GM23248 (cell line): ENCODE measurements around the gene TBC1D22A. TPM values are rescaled to one million over a fixed set of nuclear protein-coding genes. Genes with fewer than 3 reads are reported as not detected.

Experiments
- DNase-seq: peaks from one replicate; pipeline ENCODE4 v3.0.0-alpha.2; 2015
- H2AFZ ChIP-seq: fragments of 200-600 bp; sonication (generic); 2 replicates; pipeline ENCODE4 v1.6.1; 2016; ENCODE audit warnings: antibody characterized with exemption
- H3F3A ChIP-seq: fragments of 200-600 bp; sonication (generic); 2 replicates; pipeline ENCODE4 v1.6.1; 2016; ENCODE audit warnings: mild to moderate bottlenecking, antibody characterized with exemption, mixed run types; ENCODE audit not compliant: insufficient read depth
- H3K27ac ChIP-seq: fragments of 200-600 bp; sonication (generic); 2 replicates; pipeline ENCODE4 v1.5.1; 2016; ENCODE audit warnings: mild to moderate bottlenecking
- H3K27me3 ChIP-seq: fragments of 200-600 bp; sonication (generic); replicated peaks from 2 replicates; pipeline ENCODE4 v1.6.1; 2016; ENCODE audit warnings: mild to moderate bottlenecking; ENCODE audit not compliant: insufficient read depth
- H3K36me3 ChIP-seq: fragments of 200-600 bp; sonication (generic); 2 replicates; pipeline ENCODE4 v1.6.1; 2016; ENCODE audit warnings: low read depth, mild to moderate bottlenecking
- H3K4me1 ChIP-seq: fragments of 200-600 bp; sonication (generic); 2 replicates; pipeline ENCODE4 v1.6.1; 2016; ENCODE audit warnings: mild to moderate bottlenecking; ENCODE audit not compliant: insufficient read depth
- H3K4me2 ChIP-seq: fragments of 200-600 bp; sonication (generic); one replicate; pipeline ENCODE4 v1.6.1; 2016; ENCODE audit warnings: mild to moderate bottlenecking; ENCODE audit not compliant: unreplicated experiment
- H3K4me3 ChIP-seq: fragments of 200-600 bp; sonication (generic); 2 replicates; pipeline ENCODE4 v1.5.1; 2016; ENCODE audit warnings: mild to moderate bottlenecking
- H3K79me2 ChIP-seq: fragments of 200-600 bp; sonication (generic); 2 replicates; pipeline ENCODE4 v1.6.1; 2016; ENCODE audit warnings: mild to moderate bottlenecking; ENCODE audit not compliant: insufficient read depth
- H3K9ac ChIP-seq: fragments of 200-600 bp; sonication (generic); 2 replicates; pipeline ENCODE4 v1.6.1; 2016; ENCODE audit warnings: mild to moderate bottlenecking
- H3K9me2 ChIP-seq: fragments of 200-600 bp; sonication (generic); 2 replicates; pipeline ENCODE4 v1.6.1; 2016; ENCODE audit warnings: mixed run types, mild to moderate bottlenecking, moderate library complexity; ENCODE audit not compliant: insufficient read depth
- H3K9me3 ChIP-seq: fragments of 200-600 bp; sonication (generic); one replicate; pipeline ENCODE4 v1.6.1; 2017; ENCODE audit warnings: low read depth
- H4K20me1 ChIP-seq: fragments of 200-600 bp; sonication (generic); 2 replicates; pipeline ENCODE4 v1.6.0; 2016; ENCODE audit not compliant: insufficient read depth
- EZH2 ChIP-seq: fragments of 200-600 bp; sonication (generic); IDR thresholded peaks from 2 replicates; pipeline ENCODE4 v1.6.1; 2018; ENCODE audit warnings: antibody characterized with exemption, mild to moderate bottlenecking; ENCODE audit not compliant: insufficient read depth, poor library complexity, severe bottlenecking
- EZH2phosphoT487 ChIP-seq: fragments of 200-600 bp; sonication (generic); IDR thresholded peaks from 2 replicates; pipeline ENCODE4 v1.6.1; 2018; ENCODE audit warnings: antibody characterized with exemption, moderate library complexity, mild to moderate bottlenecking, low read depth; ENCODE audit not compliant: insufficient read depth
- WGBS, 2 experiments: methylation state at CpG; one replicate each; pipeline ENCODE4 v1.1.6; 2015 to 2017; ENCODE audit warnings: low lambda C conversion rate in 2 of 2, low coverage in 1 of 2; ENCODE audit errors: missing lambda C conversion rate in 2 of 2; 5-methylcytosine and 5-hydroxymethylcytosine counted together
- in situ Hi-C: fragments of 300-500 bp; cut with MboI; formaldehyde crosslinking; loops from 2 replicates; pipeline ENCODE4 v1.15.0; 2020
- polyA plus RNA-seq: library from polyadenylated mRNA; unstranded; fragments of >200 nt; fragmentation: Nextera tagmentation; extraction: Ambion mirVana; gene quantifications from 2 replicates; pipeline ENCODE4 v1.2.1, GENCODE V29; 2016
- total RNA-seq: library from RNA; depleted of rRNA; stranded (reverse); fragments of >200 nt; shearing (Covaris generic); gene quantifications from 2 replicates; pipeline ENCODE4 v1.2.3, GENCODE V29; 2014

Gene TBC1D22A
- total and polyA plus RNA-seq, 2 experiments from 2014 or later, result 12.3 to 16.9 TPM

GRCh38 chr22:46849951-46850350, 87.5 kb downstream of the TBC1D22A start:
- no peak overlapping the region for H3K9ac ChIP-seq
- no peak overlapping the region for H3K4me2 ChIP-seq
- H2AFZ ChIP-seq, result no peak overlapping the region
- peaks cover 23% of the 10 kb centered on the region for H3F3A ChIP-seq
- WGBS, 2 experiments, result 92 to 98% methylated on average over 6 of the region's 6 CpGs
- no peaks in the 10 kb centered on the region for H3K27me3 ChIP-seq
- no peaks in the 10 kb centered on the region for H3K9me3 ChIP-seq
- in situ Hi-C loops, result loop anchor here (25.0 kb wide), 2 partner anchors 987 to 1637 kb away; a partner anchor contains a TSS
- DNase-seq, result no peak
- no peak overlapping the region for H3K4me3 ChIP-seq
- H3K9me2 ChIP-seq, result no peaks in the 10 kb centered on the region
- 0 out of 2 replicates have a peak, but pooled peaks cover 9% of the 10 kb centered on the region for H4K20me1 ChIP-seq
- H3K79me2 ChIP-seq, result peaks cover 37% of the 10 kb centered on the region
- no peak overlapping the region for H3K27ac ChIP-seq
- H3K36me3 ChIP-seq, result no peaks in the 10 kb centered on the region
- TF ChIP-seq EZH2phosphoT487 (no peak), EZH2 (no peak)
- peaks cover 17% of the 10 kb centered on the region for H3K4me1 ChIP-seq

- Histone ChIP-seq H3K9ac (no peak overlapping the region), H3K79me2 (peaks cover 39% of the 10 kb centered on the region), H3K4me1 (peaks cover 5% of the 10 kb centered on the region), H3K36me3 (no peaks in the 10 kb centered on the region), H3K27ac (no peak overlapping the region), H3K9me3 (no peaks in the 10 kb centered on the region), H3K4me2 (no peak overlapping the region), H3F3A (peaks cover 14% of the 10 kb centered on the region), H4K20me1 (0 out of 2 replicates have a peak, but pooled peaks cover 9% of the 10 kb centered on the region), H3K4me3 (no peak overlapping the region), H3K9me2 (no peaks in the 10 kb centered on the region), H3K27me3 (no peaks in the 10 kb centered on the region), H2AFZ (no peak overlapping the region)
- TF ChIP-seq EZH2 (no peak), EZH2phosphoT487 (no peak)
- in situ Hi-C loops, result no loop called here
- DNase-seq, result no peak
- 95 to 96% methylated on average over 8 to 9 of the region's 9 CpGs for WGBS, 2 experiments
These were observed 88.9 kb downstream of the TBC1D22A start for GRCh38 chr22:46851311-46851710.

DNA sequence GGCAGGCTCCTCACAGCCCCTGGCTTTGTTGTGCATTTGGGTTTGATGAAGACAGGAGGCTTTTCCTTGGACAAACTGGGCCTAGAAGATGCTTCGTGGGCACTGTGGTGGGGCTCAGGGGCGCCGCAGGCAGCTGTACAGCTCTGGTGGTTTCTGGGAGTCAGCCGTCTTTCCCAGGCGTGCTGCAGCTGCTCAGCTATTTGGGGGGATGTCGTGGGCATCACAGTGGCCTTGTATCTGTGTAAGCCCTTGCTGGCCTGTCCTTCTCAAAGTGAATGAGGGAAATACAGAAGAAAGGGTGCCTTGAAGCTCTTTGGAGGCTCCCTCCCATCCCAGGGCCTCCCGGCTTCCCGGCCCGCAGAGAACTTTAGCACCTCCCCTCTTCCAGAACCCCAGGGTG, 89.5 kb downstream of the TBC1D22A start:
- Histone ChIP-seq H3F3A (peaks cover 8% of the 10 kb centered on the region), H3K4me3 (no peak overlapping the region), H2AFZ (no peak overlapping the region), H3K27me3 (no peaks in the 10 kb centered on the region), H3K27ac (no peak overlapping the region), H4K20me1 (0 out of 2 replicates have a peak, but pooled peaks cover 9% of the 10 kb centered on the region), H3K9me3 (no peaks in the 10 kb centered on the region), H3K4me1 (no peaks in the 10 kb centered on the region), H3K9ac (no peak overlapping the region), H3K79me2 (peaks cover 39% of the 10 kb centered on the region), H3K4me2 (no peak overlapping the region), H3K9me2 (no peaks in the 10 kb centered on the region), H3K36me3 (no peaks in the 10 kb centered on the region)
- WGBS, 2 experiments, result 98% methylated on average over 9 of the region's 9 CpGs
- in situ Hi-C loops, result no loop called here
- DNase-seq, result no peak
- TF ChIP-seq EZH2phosphoT487 (no peak), EZH2 (no peak)

- 99% methylated on average over 13 to 14 of the region's 14 CpGs for WGBS, 2 experiments
- DNase-seq, result no peak
- in situ Hi-C loops, result no loop called here
These were observed 90.3 kb downstream of the TBC1D22A start for GRCh38 chr22:46852771-46853170.

More at GRCh38 chr22:46852771-46853170, 90.3 kb downstream of the TBC1D22A start:
- Histone ChIP-seq H3K79me2 (peaks cover 39% of the 10 kb centered on the region), H3F3A (0 out of 2 replicates have a peak, but pooled peaks cover 4% of the 10 kb centered on the region), H3K9ac (no peak overlapping the region), H3K4me3 (no peak overlapping the region), H2AFZ (no peak overlapping the region), H3K4me1 (no peaks in the 10 kb centered on the region), H3K36me3 (no peaks in the 10 kb centered on the region), H3K9me2 (no peaks in the 10 kb centered on the region), H4K20me1 (0 out of 2 replicates have a peak, but pooled peaks cover 9% of the 10 kb centered on the region), H3K9me3 (no peaks in the 10 kb centered on the region), H3K4me2 (no peak overlapping the region), H3K27ac (no peak overlapping the region), H3K27me3 (no peaks in the 10 kb centered on the region)
- no peak for TF ChIP-seq EZH2
- TF ChIP-seq EZH2phosphoT487, result no peak
